Astrocyte (in vitro differentiated cells and primary cell): Measurements from ENCODE around the gene ZFPM1. TPM values are rescaled to one million over a fixed set of nuclear protein-coding genes. Genes with fewer than 3 reads are reported as not detected.

Source experiments
- DNase-seq: peaks from one replicate; pipeline ENCODE4 v3.0.0-alpha.2; 2010; ENCODE audit warnings: low read depth
- FAIRE-seq: peaks from 2 replicates; lab custom pipeline; 2011; peaks lifted over from hg19 to GRCh38; lab: Jason Lieb, UNC
- H2AFZ ChIP-seq: 2 replicates; pipeline ENCODE4 v1.6.0; 2012; ENCODE audit warnings: low read depth, low read length, inconsistent platforms
- H3K27ac ChIP-seq: 2 replicates; pipeline ENCODE4 v1.5.1; 2011; ENCODE audit warnings: low read depth, low read length, inconsistent platforms
- H3K27me3 ChIP-seq: 2 replicates; pipeline ENCODE4 v1.6.0; 2011; ENCODE audit warnings: low read length, inconsistent platforms; ENCODE audit not compliant: insufficient read depth
- H3K36me3 ChIP-seq: 2 replicates; pipeline ENCODE4 v1.5.1; 2011; ENCODE audit warnings: low read length, inconsistent platforms; ENCODE audit not compliant: insufficient read depth
- H3K4me1 ChIP-seq: 2 replicates; pipeline ENCODE4 v1.5.1; 2011; ENCODE audit warnings: low read length, inconsistent platforms; ENCODE audit not compliant: insufficient read depth
- H3K4me2 ChIP-seq: 2 replicates; pipeline ENCODE4 v1.6.0; 2012; ENCODE audit warnings: low read length, inconsistent platforms
- H3K4me3 ChIP-seq: 2 replicates; pipeline ENCODE4 v1.5.1; 2011; ENCODE audit warnings: low read depth, mild to moderate bottlenecking, low read length, inconsistent platforms; ENCODE audit not compliant: insufficient read depth
- H3K79me2 ChIP-seq: 2 replicates; pipeline ENCODE4 v1.6.0; 2012; ENCODE audit warnings: mild to moderate bottlenecking, low read length, inconsistent platforms; ENCODE audit not compliant: insufficient read depth
- H3K9ac ChIP-seq: 2 replicates; pipeline ENCODE4 v1.6.0; 2012; ENCODE audit warnings: mild to moderate bottlenecking, low read length, inconsistent platforms
- H3K9me3 ChIP-seq: 2 replicates; pipeline ENCODE4 v1.5.1; 2012; ENCODE audit warnings: low read depth, mild to moderate bottlenecking, low read length, inconsistent platforms; ENCODE audit not compliant: insufficient read depth
- H4K20me1 ChIP-seq: 2 replicates; pipeline ENCODE4 v1.6.0; 2012; ENCODE audit warnings: low read length, inconsistent platforms; ENCODE audit not compliant: insufficient read depth
- H3K27ac Mint-ChIP-seq: one replicate; pipeline ENCODE4 v1.8.0; 2021; ENCODE audit warnings: mild to moderate bottlenecking, mixed read lengths; ENCODE audit not compliant: unreplicated experiment
- H3K27me3 Mint-ChIP-seq: one replicate; pipeline ENCODE4 v1.8.0; 2021; ENCODE audit warnings: low read depth, mixed read lengths; ENCODE audit not compliant: unreplicated experiment
- H3K36me3 Mint-ChIP-seq: one replicate; pipeline ENCODE4 v1.8.0; 2021; ENCODE audit warnings: low read depth, mixed read lengths; ENCODE audit not compliant: unreplicated experiment
- H3K4me1 Mint-ChIP-seq: one replicate; pipeline ENCODE4 v1.8.0; 2021; ENCODE audit warnings: low read depth, mixed read lengths; ENCODE audit not compliant: unreplicated experiment
- H3K4me3 Mint-ChIP-seq: one replicate; pipeline ENCODE4 v1.8.0; 2021; ENCODE audit warnings: mild to moderate bottlenecking, moderate library complexity, mixed read lengths; ENCODE audit not compliant: unreplicated experiment
- H3K9me3 Mint-ChIP-seq: one replicate; pipeline ENCODE4 v1.8.0; 2021; ENCODE audit warnings: mild to moderate bottlenecking, mixed read lengths; ENCODE audit not compliant: unreplicated experiment
- EZH2 ChIP-seq: IDR thresholded peaks from 2 replicates; pipeline ENCODE4 v1.6.1; 2012; ENCODE audit warnings: mild to moderate bottlenecking, low read length, inconsistent platforms; ENCODE audit not compliant: insufficient read depth
- total RNA-seq: library from RNA; stranded (reverse); gene quantifications from 2 replicates; pipeline ENCODE4 v1.2.1, GENCODE V29; 2021
- TF ChIP-seq, protein P1 (sequence below): IDR thresholded peaks from 2 replicates; pipeline ENCODE4 v1.5.1; 2011; ENCODE audit warnings: low read depth, mild to moderate bottlenecking, inconsistent platforms, low read length, moderate library complexity; ENCODE audit not compliant: insufficient read depth

ZFPM1 gene
- total RNA-seq, 1 donor from 2014 or later: 8.6 TPM

- H3K27me3 ChIP-seq: no peaks in the 10 kb centered on the region
- FAIRE-seq (no peak), DNase-seq (no peak)
- H3K4me1 ChIP-seq: peaks cover 8% of the 10 kb centered on the region
- no peak overlapping the region for H3K4me3 ChIP-seq
- H2AFZ ChIP-seq: no peak overlapping the region
- no peak overlapping the region for H3K4me3 Mint-ChIP-seq
- H3K9me3 ChIP-seq: no peaks in the 10 kb centered on the region
- no peaks in the 10 kb centered on the region for H3K9me3 Mint-ChIP-seq
- H3K79me2 ChIP-seq: peaks cover 53% of the 10 kb centered on the region
- no peaks in the 10 kb centered on the region for H3K36me3 ChIP-seq
- H3K4me2 ChIP-seq: no peak overlapping the region
- peaks cover 89% of the 10 kb centered on the region for H4K20me1 ChIP-seq
- no peak overlapping the region for H3K9ac ChIP-seq
- H3K4me1 Mint-ChIP-seq: no peaks in the 10 kb centered on the region
- no peak overlapping the region for H3K27ac Mint-ChIP-seq
- H3K36me3 Mint-ChIP-seq: peaks cover 19% of the 10 kb centered on the region
- no peaks in the 10 kb centered on the region for H3K27me3 Mint-ChIP-seq
- no peak overlapping the region for H3K27ac ChIP-seq
- TF ChIP-seq EZH2: no peak
- TF ChIP-seq, protein P1, sequence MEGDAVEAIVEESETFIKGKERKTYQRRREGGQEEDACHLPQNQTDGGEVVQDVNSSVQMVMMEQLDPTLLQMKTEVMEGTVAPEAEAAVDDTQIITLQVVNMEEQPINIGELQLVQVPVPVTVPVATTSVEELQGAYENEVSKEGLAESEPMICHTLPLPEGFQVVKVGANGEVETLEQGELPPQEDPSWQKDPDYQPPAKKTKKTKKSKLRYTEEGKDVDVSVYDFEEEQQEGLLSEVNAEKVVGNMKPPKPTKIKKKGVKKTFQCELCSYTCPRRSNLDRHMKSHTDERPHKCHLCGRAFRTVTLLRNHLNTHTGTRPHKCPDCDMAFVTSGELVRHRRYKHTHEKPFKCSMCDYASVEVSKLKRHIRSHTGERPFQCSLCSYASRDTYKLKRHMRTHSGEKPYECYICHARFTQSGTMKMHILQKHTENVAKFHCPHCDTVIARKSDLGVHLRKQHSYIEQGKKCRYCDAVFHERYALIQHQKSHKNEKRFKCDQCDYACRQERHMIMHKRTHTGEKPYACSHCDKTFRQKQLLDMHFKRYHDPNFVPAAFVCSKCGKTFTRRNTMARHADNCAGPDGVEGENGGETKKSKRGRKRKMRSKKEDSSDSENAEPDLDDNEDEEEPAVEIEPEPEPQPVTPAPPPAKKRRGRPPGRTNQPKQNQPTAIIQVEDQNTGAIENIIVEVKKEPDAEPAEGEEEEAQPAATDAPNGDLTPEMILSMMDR: no peak
Measured at GRCh38 chr16:88407042-88407420, 46.0 kb upstream of the ZFPM1 start.

- no peaks in the 10 kb centered on the region for H3K27me3 ChIP-seq
- H4K20me1 ChIP-seq: peaks cover 91% of the 10 kb centered on the region
- TF ChIP-seq EZH2: no peak
- Mint-ChIP-seq H3K36me3 (peaks cover 21% of the 10 kb centered on the region), H3K27me3 (no peaks in the 10 kb centered on the region), H3K27ac (no peak overlapping the region), H3K4me3 (no peak overlapping the region), H3K9me3 (no peaks in the 10 kb centered on the region), H3K4me1 (no peaks in the 10 kb centered on the region)
- H3K27ac ChIP-seq: no peak overlapping the region
- H3K9me3 ChIP-seq: no peaks in the 10 kb centered on the region
- FAIRE-seq (no peak), DNase-seq (no peak)
- no peak overlapping the region for H3K4me2 ChIP-seq
- H3K9ac ChIP-seq: no peak overlapping the region
- H3K4me1 ChIP-seq: peaks cover 8% of the 10 kb centered on the region
- H3K79me2 ChIP-seq: peaks cover 51% of the 10 kb centered on the region
- H3K36me3 ChIP-seq: no peaks in the 10 kb centered on the region
- no peak overlapping the region for H2AFZ ChIP-seq
- no peak overlapping the region for H3K4me3 ChIP-seq
Measured at GRCh38 chr16:88407807-88408206, 45.3 kb upstream of the ZFPM1 start.

DNA sequence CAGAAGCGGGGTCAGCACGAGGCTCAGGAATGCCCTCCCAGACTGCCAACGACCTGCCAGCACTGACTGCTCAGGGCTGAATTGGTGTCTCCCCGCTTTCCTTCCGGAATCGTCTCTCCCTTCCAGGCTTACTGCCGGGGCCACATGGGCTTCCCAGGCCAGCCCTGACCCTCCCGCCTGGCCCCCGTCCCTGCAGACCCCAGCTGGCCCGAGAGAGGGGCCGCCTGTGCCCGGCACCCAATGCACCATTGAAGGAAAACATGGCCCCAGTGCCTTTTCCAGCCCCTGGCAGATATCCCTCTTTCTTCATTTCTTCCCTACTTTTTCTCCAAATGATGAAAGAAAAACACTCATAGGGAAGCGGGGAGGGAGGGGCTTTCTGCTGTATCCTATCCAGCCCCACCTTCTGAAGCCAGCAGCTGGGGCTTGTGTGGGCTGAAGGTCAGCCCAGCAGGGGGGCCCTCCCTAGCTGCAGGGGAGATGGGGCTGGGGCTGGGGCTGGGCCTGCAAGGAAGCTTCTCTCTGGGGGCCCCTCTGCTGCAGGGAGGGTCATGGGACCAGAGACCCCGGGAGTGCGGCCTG, 44.4 kb upstream of the ZFPM1 start:
- FAIRE-seq: no peak
- DNase-seq: no peak
- no peak overlapping the region for H3K4me2 ChIP-seq
- H3K27ac Mint-ChIP-seq: no peak overlapping the region
- H3K4me3 ChIP-seq: no peak overlapping the region
- H3K27me3 Mint-ChIP-seq: no peaks in the 10 kb centered on the region
- peaks cover 54% of the 10 kb centered on the region for H3K79me2 ChIP-seq
- H3K9ac ChIP-seq: no peak overlapping the region
- H3K36me3 Mint-ChIP-seq: peaks cover 18% of the 10 kb centered on the region
- H3K27ac ChIP-seq: no peak overlapping the region
- TF ChIP-seq, protein P1: no peak
- no peak for TF ChIP-seq EZH2
- no peaks in the 10 kb centered on the region for H3K9me3 ChIP-seq
- no peaks in the 10 kb centered on the region for H3K36me3 ChIP-seq
- peaks cover 92% of the 10 kb centered on the region for H4K20me1 ChIP-seq
- peaks cover 8% of the 10 kb centered on the region for H3K4me1 ChIP-seq
- no peaks in the 10 kb centered on the region for H3K4me1 Mint-ChIP-seq
- H3K27me3 ChIP-seq: no peaks in the 10 kb centered on the region
- no peaks in the 10 kb centered on the region for H3K9me3 Mint-ChIP-seq
- H3K4me3 Mint-ChIP-seq: no peak overlapping the region
- no peak overlapping the region for H2AFZ ChIP-seq
